PC-3 (cell line): Measurements from ENCODE around the gene ABAT.

Source experiments
- CTCF ChIP-seq: fragments of 300-600 bp; sonication (generic); conservative IDR thresholded peaks from 2 replicates; pipeline ENCODE4 v1.5.1; 2017; ENCODE audit warnings: antibody characterized with exemption, low read depth, mild to moderate bottlenecking, low read length
- EZH2 ChIP-seq: fragments of 300-600 bp; sonication (generic); IDR thresholded peaks from one replicate; pipeline ENCODE4 v1.6.1; 2017; ENCODE audit warnings: antibody characterized with exemption, mild to moderate bottlenecking, low read length; ENCODE audit not compliant: unreplicated experiment
- EZH2phosphoT487 ChIP-seq: fragments of 300-600 bp; sonication (generic); IDR thresholded peaks from 2 replicates; pipeline ENCODE4 v1.6.1; 2018; ENCODE audit warnings: mild to moderate bottlenecking, antibody characterized with exemption, low read length, borderline replicate concordance

- no peak for TF ChIP-seq CTCF
- TF ChIP-seq EZH2 = no peak
- no peak for TF ChIP-seq EZH2phosphoT487
Measured at GRCh38 chr16:8781797-8782196, 107.4 kb downstream of the ABAT start.
